Neural progenitor cell (in vitro differentiated cells): Measurements from ENCODE around the gene LRRTM4. TPM values are rescaled to one million over a fixed set of nuclear protein-coding genes. Genes with fewer than 3 reads are reported as not detected.

Experiments used
- DNase-seq: peaks from one replicate; pipeline ENCODE4 v3.0.0-alpha.2; 2016; ENCODE audit warnings: low spot score
- H2AFZ ChIP-seq: fragments of 200-600 bp; sonication (generic); replicated peaks from 2 replicates; pipeline ENCODE4 v1.6.1; 2016; ENCODE audit warnings: antibody characterized with exemption
- H3F3A ChIP-seq: fragments of 200-600 bp; sonication (generic); 2 replicates; pipeline ENCODE4 v1.6.1; 2016; ENCODE audit warnings: antibody characterized with exemption, low read depth
- H3K27ac ChIP-seq: fragments of 200-600 bp; sonication (generic); 2 replicates; pipeline ENCODE4 v1.5.1; 2016; ENCODE audit warnings: mild to moderate bottlenecking
- H3K27me3 ChIP-seq: fragments of 200-600 bp; sonication (generic); 2 replicates; pipeline ENCODE4 v1.6.1; 2016; ENCODE audit warnings: mild to moderate bottlenecking, moderate library complexity
- H3K36me3 ChIP-seq: fragments of 200-600 bp; sonication (generic); 2 replicates; pipeline ENCODE4 v1.5.1; 2016
- H3K4me1 ChIP-seq: fragments of 200-600 bp; sonication (generic); 2 replicates; pipeline ENCODE4 v1.6.1; 2016; ENCODE audit warnings: mixed run types
- H3K4me2 ChIP-seq: fragments of 200-600 bp; sonication (generic); 2 replicates; pipeline ENCODE4 v1.6.1; 2016
- H3K4me3 ChIP-seq: fragments of 200-600 bp; sonication (generic); 2 replicates; pipeline ENCODE4 v1.5.1; 2016
- H3K79me2 ChIP-seq: fragments of 200-600 bp; sonication (generic); 2 replicates; pipeline ENCODE4 v1.6.1; 2016; ENCODE audit warnings: low read depth
- H3K9ac ChIP-seq: fragments of 200-600 bp; sonication (generic); 2 replicates; pipeline ENCODE4 v1.6.1; 2016
- H3K9me3 ChIP-seq: fragments of 200-600 bp; sonication (generic); 2 replicates; pipeline ENCODE4 v1.5.1; 2016; ENCODE audit warnings: low read depth
- H4K20me1 ChIP-seq: fragments of 200-600 bp; sonication (generic); 2 replicates; pipeline ENCODE4 v1.6.1; 2016; ENCODE audit warnings: low read depth
- H3K27ac Mint-ChIP-seq: 3 replicates; pipeline ENCODE4 v1.8.0; 2021; ENCODE audit warnings: mixed read lengths
- H3K27me3 Mint-ChIP-seq: 2 replicates; pipeline ENCODE4 v1.8.0; 2022; ENCODE audit warnings: low read depth, mild to moderate bottlenecking, inconsistent platforms, moderate library complexity, mixed read lengths; ENCODE audit not compliant: insufficient read depth
- H3K36me3 Mint-ChIP-seq: 3 replicates; pipeline ENCODE4 v1.8.0; 2021; ENCODE audit warnings: mixed read lengths
- H3K4me1 Mint-ChIP-seq: 3 replicates; pipeline ENCODE4 v1.8.0; 2021; ENCODE audit warnings: mixed read lengths
- H3K4me3 Mint-ChIP-seq: 3 replicates; pipeline ENCODE4 v1.8.0; 2021; ENCODE audit warnings: mild to moderate bottlenecking, moderate library complexity, mixed read lengths
- H3K9me3 Mint-ChIP-seq: 3 replicates; pipeline ENCODE4 v1.8.0; 2020; ENCODE audit warnings: mixed read lengths
- EZH2 ChIP-seq: fragments of 200-600 bp; sonication (generic); IDR thresholded peaks from 2 replicates; pipeline ENCODE4 v1.6.1; 2017; ENCODE audit warnings: antibody characterized with exemption, mild to moderate bottlenecking, moderate library complexity
- EZH2phosphoT487 ChIP-seq: fragments of 200-600 bp; sonication (generic); IDR thresholded peaks from 2 replicates; pipeline ENCODE4 v1.6.1; 2017; ENCODE audit warnings: antibody characterized with exemption
- total RNA-seq: library from RNA; depleted of rRNA; stranded (reverse); fragments of >200 nt; gene quantifications from 2 replicates; pipeline ENCODE4 v1.2.3, GENCODE V29; 2015; ENCODE audit warnings: low replicate concordance
- TF ChIP-seq, protein P1 (sequence below): fragments of 200-600 bp; sonication (generic); IDR thresholded peaks from 2 replicates; pipeline ENCODE4 v1.5.1; 2017; ENCODE audit warnings: antibody characterized with exemption, mild to moderate bottlenecking

LRRTM4 gene
- total RNA-seq, 1 donor from 2014 or later = 20.4 TPM

DNA sequence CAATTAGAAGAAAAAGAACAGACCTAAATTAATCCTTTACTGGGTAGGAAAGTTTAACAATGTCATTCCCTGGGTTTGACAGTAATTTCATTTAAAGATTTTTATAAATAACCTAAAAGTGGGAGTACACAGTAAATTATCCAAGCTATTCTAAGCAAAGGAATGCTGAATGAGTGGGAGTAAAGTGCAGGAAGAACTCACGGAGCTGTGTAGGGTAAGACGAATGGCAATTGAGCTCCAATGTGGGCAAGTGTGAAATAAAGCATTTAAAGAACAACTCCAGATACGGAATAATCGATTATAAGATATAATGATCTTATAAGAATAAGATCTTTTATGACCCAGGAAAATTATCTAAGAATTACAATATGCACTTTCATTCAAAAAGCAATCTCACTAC is 93.2 kb downstream of the LRRTM4 start:
- Histone ChIP-seq H3K79me2 (no peaks in the 10 kb centered on the region), H3K9ac (no peak overlapping the region), H3K36me3 (no peaks in the 10 kb centered on the region), H3K4me2 (no peak overlapping the region), H3K4me3 (no peak overlapping the region), H2AFZ (no peak overlapping the region), H3K27me3 (no peaks in the 10 kb centered on the region), H4K20me1 (no peaks in the 10 kb centered on the region), H3K27ac (no peak overlapping the region), H3K9me3 (no peaks in the 10 kb centered on the region), H3K4me1 (no peaks in the 10 kb centered on the region), H3F3A (no peaks in the 10 kb centered on the region)
- no peak for DNase-seq
- Mint-ChIP-seq H3K27me3 (no peaks in the 10 kb centered on the region), H3K4me3 (no peak overlapping the region), H3K27ac (no peak overlapping the region), H3K36me3 (no peaks in the 10 kb centered on the region), H3K4me1 (no peaks in the 10 kb centered on the region), H3K9me3 (peaks cover 3% of the 10 kb centered on the region)
- TF ChIP-seq, protein P1, sequence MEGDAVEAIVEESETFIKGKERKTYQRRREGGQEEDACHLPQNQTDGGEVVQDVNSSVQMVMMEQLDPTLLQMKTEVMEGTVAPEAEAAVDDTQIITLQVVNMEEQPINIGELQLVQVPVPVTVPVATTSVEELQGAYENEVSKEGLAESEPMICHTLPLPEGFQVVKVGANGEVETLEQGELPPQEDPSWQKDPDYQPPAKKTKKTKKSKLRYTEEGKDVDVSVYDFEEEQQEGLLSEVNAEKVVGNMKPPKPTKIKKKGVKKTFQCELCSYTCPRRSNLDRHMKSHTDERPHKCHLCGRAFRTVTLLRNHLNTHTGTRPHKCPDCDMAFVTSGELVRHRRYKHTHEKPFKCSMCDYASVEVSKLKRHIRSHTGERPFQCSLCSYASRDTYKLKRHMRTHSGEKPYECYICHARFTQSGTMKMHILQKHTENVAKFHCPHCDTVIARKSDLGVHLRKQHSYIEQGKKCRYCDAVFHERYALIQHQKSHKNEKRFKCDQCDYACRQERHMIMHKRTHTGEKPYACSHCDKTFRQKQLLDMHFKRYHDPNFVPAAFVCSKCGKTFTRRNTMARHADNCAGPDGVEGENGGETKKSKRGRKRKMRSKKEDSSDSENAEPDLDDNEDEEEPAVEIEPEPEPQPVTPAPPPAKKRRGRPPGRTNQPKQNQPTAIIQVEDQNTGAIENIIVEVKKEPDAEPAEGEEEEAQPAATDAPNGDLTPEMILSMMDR = no peak
- TF ChIP-seq EZH2 = no peak
- TF ChIP-seq EZH2phosphoT487 = no peak

DNA sequence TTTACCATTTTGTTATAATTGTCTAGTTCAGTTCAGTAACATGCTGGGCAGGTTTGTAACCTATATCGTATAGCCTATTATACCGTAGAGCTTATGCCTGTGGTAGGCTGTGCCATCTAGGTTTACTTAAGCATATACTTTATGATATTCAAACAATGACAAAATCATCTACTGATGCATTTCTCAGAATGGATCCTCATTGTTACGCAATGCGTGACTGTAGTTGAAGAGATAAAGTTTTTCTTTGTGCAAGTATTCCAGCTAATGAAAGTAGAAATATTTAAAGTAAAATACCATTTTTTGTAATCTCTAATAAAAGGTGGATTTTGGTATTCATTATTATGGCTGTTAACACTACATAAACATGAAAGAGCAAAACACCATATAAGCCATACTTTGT is 100.2 kb downstream of the LRRTM4 start:
- H2AFZ ChIP-seq = no peak overlapping the region
- Mint-ChIP-seq H3K4me3 (no peak overlapping the region), H3K4me1 (peaks cover 2% of the 10 kb centered on the region), H3K9me3 (no peaks in the 10 kb centered on the region), H3K27ac (no peak overlapping the region), H3K36me3 (no peaks in the 10 kb centered on the region), H3K27me3 (peaks cover 3% of the 10 kb centered on the region)
- H3K4me3 ChIP-seq = no peak overlapping the region
- H3K4me1 ChIP-seq = no peaks in the 10 kb centered on the region
- TF ChIP-seq EZH2phosphoT487 = no peak
- no peak for TF ChIP-seq EZH2
- TF ChIP-seq, protein P1 = no peak
- H3K27ac ChIP-seq = no peak overlapping the region
- no peaks in the 10 kb centered on the region for H3F3A ChIP-seq
- no peaks in the 10 kb centered on the region for H3K9me3 ChIP-seq
- no peaks in the 10 kb centered on the region for H3K36me3 ChIP-seq
- H3K27me3 ChIP-seq = no peaks in the 10 kb centered on the region
- no peak overlapping the region for H3K4me2 ChIP-seq
- H3K9ac ChIP-seq = no peak overlapping the region
- H4K20me1 ChIP-seq = no peaks in the 10 kb centered on the region
- DNase-seq = no peak
- no peaks in the 10 kb centered on the region for H3K79me2 ChIP-seq

DNA sequence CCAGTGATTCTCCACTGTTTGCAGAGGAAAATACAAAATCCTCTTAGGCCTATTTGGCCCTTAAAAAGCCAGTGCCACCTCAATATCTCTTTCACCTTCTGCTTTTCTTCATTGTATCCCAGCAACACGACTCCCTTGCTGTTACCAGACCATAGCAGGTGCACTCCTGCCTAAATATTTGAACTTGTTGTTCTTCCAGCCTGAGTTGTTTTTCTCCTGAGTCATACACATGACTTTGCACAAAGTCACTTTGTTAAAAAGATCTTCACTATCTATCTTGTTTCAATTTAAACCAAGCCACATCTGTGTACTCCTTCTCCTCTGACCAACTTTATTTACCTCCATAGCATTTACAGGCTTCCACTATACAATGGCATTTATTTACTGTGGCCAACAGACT is 103.6 kb downstream of the LRRTM4 start:
- Histone ChIP-seq H3K27ac (no peak overlapping the region), H3K27me3 (no peaks in the 10 kb centered on the region), H3K9ac (no peak overlapping the region), H3K4me2 (no peak overlapping the region), H3K36me3 (no peaks in the 10 kb centered on the region), H3K4me3 (no peak overlapping the region), H4K20me1 (no peaks in the 10 kb centered on the region), H3F3A (no peaks in the 10 kb centered on the region), H2AFZ (no peak overlapping the region), H3K4me1 (no peaks in the 10 kb centered on the region), H3K9me3 (no peaks in the 10 kb centered on the region), H3K79me2 (no peaks in the 10 kb centered on the region)
- Mint-ChIP-seq H3K4me1 (peaks cover 2% of the 10 kb centered on the region), H3K27me3 (peaks cover 5% of the 10 kb centered on the region), H3K9me3 (no peaks in the 10 kb centered on the region), H3K36me3 (no peaks in the 10 kb centered on the region), H3K4me3 (no peak overlapping the region), H3K27ac (no peak overlapping the region)
- DNase-seq = no peak
- TF ChIP-seq EZH2 (no peak), EZH2phosphoT487 (no peak)
- TF ChIP-seq, protein P1 = no peak
